A673 (cell line): ENCODE data around the gene SEMA5B. TPM values are rescaled to one million over a fixed set of nuclear protein-coding genes. Genes with fewer than 3 reads are reported as not detected.

Source experiments
- BruUV-seq: library from RNA; stranded (reverse); fragments of 400-500 nt; replicated peaks from 2 replicates; lab custom pipeline; 2021; lab: Mats Ljungman, UMichigan
- CTCF ChIA-PET: fragments of 300-600 bp; sonication (Branson Sonifier 250); formaldehyde crosslinking; loops from one replicate; lab custom pipeline; 2022; ENCODE audit warnings: antibody characterized with exemption; lab: Charles Lee
- POLR2A ChIA-PET: fragments of 300-600 bp; sonication (Branson Sonifier 250); formaldehyde crosslinking; loops from one replicate; lab custom pipeline; 2022; ENCODE audit warnings: antibody characterized with exemption; ENCODE audit not compliant: low non-redundant PET; lab: Charles Lee
- DNase-seq: peaks from one replicate; pipeline ENCODE4 v3.0.0-alpha.2; 2015; ENCODE audit warnings: low spot score
- H3K27ac ChIP-seq: fragments of 200-600 bp; sonication (generic); 2 replicates; pipeline ENCODE4 v1.5.1; 2016; ENCODE audit warnings: mixed run types, low read depth, mild to moderate bottlenecking, mixed read lengths, antibody characterized with exemption, low read length; ENCODE audit not compliant: poor library complexity, severe bottlenecking
- H3K27me3 ChIP-seq: fragments of 200-600 bp; sonication (generic); replicated peaks from 2 replicates; pipeline ENCODE4 v1.6.1; 2017; ENCODE audit warnings: mixed run types, low read depth, mild to moderate bottlenecking, mixed read lengths, antibody characterized with exemption, low read length; ENCODE audit not compliant: insufficient read depth, poor library complexity
- H3K36me3 ChIP-seq: fragments of 200-600 bp; sonication (generic); 2 replicates; pipeline ENCODE4 v1.6.1; 2016; ENCODE audit warnings: mixed run types, mild to moderate bottlenecking, mixed read lengths, antibody characterized with exemption, low read length; ENCODE audit not compliant: insufficient read depth, poor library complexity, severe bottlenecking
- H3K4me1 ChIP-seq: fragments of 200-600 bp; sonication (generic); 2 replicates; pipeline ENCODE4 v1.6.1; 2017; ENCODE audit warnings: mixed run types, mild to moderate bottlenecking, mixed read lengths, antibody characterized with exemption, low read length; ENCODE audit not compliant: insufficient read depth, poor library complexity, severe bottlenecking
- H3K4me3 ChIP-seq: fragments of 200-600 bp; sonication (generic); 2 replicates; pipeline ENCODE4 v1.5.1; 2016; ENCODE audit warnings: low read depth, mixed run types, mild to moderate bottlenecking, mixed read lengths, low read length; ENCODE audit not compliant: poor library complexity, severe bottlenecking
- H3K9me3 ChIP-seq: fragments of 200-600 bp; sonication (generic); 2 replicates; pipeline ENCODE4 v1.6.1; 2016; ENCODE audit warnings: mixed run types, low read depth, mild to moderate bottlenecking, mixed read lengths, antibody characterized with exemption, low read length; ENCODE audit not compliant: poor library complexity, severe bottlenecking
- CTCF ChIP-seq: fragments of 300-800, 200-600 bp; sonication (generic); conservative IDR thresholded peaks from 2 replicates; pipeline ENCODE4 v1.5.1; 2017; ENCODE audit warnings: low read depth, mild to moderate bottlenecking, antibody characterized with exemption, low read length, moderate library complexity, mixed read lengths
- EZH2 ChIP-seq: fragments of 200-600 bp; sonication (generic); IDR thresholded peaks from 2 replicates; pipeline ENCODE4 v1.6.1; 2017; ENCODE audit warnings: borderline replicate concordance, low read depth, mild to moderate bottlenecking, mixed read lengths, antibody characterized with exemption, low read length; ENCODE audit not compliant: poor library complexity, severe bottlenecking
- intact Hi-C: fragments of 100-400 bp; cut with micrococcal nuclease; formaldehyde crosslinking; loops from one replicate; pipeline ENCODE4 v1.10.0; 2022; ENCODE audit not compliant: unreplicated experiment
- total RNA-seq: library from RNA; stranded (reverse); gene quantifications from 2 replicates; pipeline ENCODE4 v1.2.3, GENCODE V29; 2021

The SEMA5B gene
- total RNA-seq, 1 experiment from 2014 or later = 7.6 TPM

DNA sequence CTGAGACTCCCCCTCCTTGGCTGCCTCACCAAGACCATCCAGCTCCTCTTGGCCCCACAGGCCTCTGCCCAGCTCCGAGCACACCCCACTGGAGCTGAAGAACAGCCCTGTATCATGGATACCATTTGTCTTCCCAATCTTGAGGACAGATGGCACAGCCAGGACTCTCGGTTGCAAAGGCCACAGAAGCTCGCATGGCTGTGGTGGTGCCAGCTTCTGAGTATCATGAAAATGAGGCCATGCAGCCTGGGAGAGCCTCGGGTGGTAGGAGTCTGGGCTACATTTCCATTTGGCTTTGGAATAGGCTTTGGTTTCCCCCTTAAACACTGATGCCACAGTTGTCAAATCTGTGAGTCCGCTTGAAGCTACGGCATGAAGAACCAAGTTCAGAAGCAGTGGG is 106.6 kb downstream of the SEMA5B start:
- CTCF ChIA-PET = no interaction called here
- DNase-seq = no peak
- TF ChIP-seq EZH2 = no peak
- no peak for TF ChIP-seq CTCF
- Histone ChIP-seq H3K36me3 (no peaks in the 10 kb centered on the region), H3K9me3 (no peaks in the 10 kb centered on the region), H3K27me3 (peaks cover 68% of the 10 kb centered on the region), H3K4me3 (no peak overlapping the region), H3K27ac (no peak overlapping the region), H3K4me1 (no peaks in the 10 kb centered on the region)
- POLR2A ChIA-PET = no interaction called here
- intact Hi-C loops = no loop called here
- no TSS peak for BruUV-seq

DNA sequence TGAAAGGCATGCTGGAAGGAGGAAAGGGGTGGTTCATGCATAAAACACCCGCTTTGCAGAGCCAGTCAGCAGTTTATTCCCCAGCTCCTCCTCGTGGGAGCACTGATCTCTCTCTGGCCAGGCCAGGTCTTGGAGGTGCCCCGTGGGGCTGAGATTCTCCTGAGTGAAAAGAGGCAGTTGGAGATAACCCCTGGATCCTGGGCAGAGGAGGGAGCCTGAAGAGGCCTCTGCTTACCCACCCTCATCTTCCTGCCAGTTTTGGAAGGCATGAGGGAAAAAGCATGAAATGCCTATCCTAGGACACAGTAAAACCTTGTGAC is 108.3 kb downstream of the SEMA5B start:
- peaks cover 62% of the 10 kb centered on the region for H3K27me3 ChIP-seq
- intact Hi-C loops = no loop called here
- no peaks in the 10 kb centered on the region for H3K36me3 ChIP-seq
- POLR2A ChIA-PET = no interaction called here
- TF ChIP-seq CTCF (no peak), EZH2 (no peak)
- no peak overlapping the region for H3K4me3 ChIP-seq
- no TSS peak for BruUV-seq
- H3K4me1 ChIP-seq = no peaks in the 10 kb centered on the region
- H3K27ac ChIP-seq = no peak overlapping the region
- CTCF ChIA-PET = interaction anchor here (0.5 to 0.6 kb wide), 2 partner anchors 64 to 295 kb away, joined by 4 to 5 read pairs; no protein-coding TSS in a partner anchor
- no peak for DNase-seq
- H3K9me3 ChIP-seq = no peaks in the 10 kb centered on the region

- H3K27ac ChIP-seq = no peak overlapping the region
- H3K4me3 ChIP-seq = no peak overlapping the region
- BruUV-seq = no TSS peak
- H3K4me1 ChIP-seq = no peaks in the 10 kb centered on the region
- H3K36me3 ChIP-seq = no peaks in the 10 kb centered on the region
- TF ChIP-seq CTCF (no peak), EZH2 (no peak)
- intact Hi-C loops = no loop called here
- ChIA-PET POLR2A (no interaction called here), CTCF (interaction anchor here (0.5 kb wide), 1 partner anchor 295 kb away, joined by 4 read pairs; no protein-coding TSS in a partner anchor)
- DNase-seq = no peak
- peaks cover 56% of the 10 kb centered on the region for H3K27me3 ChIP-seq
- no peaks in the 10 kb centered on the region for H3K9me3 ChIP-seq
Observed at GRCh38 chr3:122918576-122919290, 108.8 kb downstream of the SEMA5B start.
